ENCODE results near the gene TUBB3. TPM values are rescaled to one million over a fixed set of nuclear protein-coding genes. Genes with fewer than 3 reads are reported as not detected.
"Not testable (repeated sequence)": the region's sequence is repeated elsewhere in the genome, so short reads cannot be mapped to it uniquely, and the experiment has no call there.

Gene TUBB3
- total RNA-seq, 1 experiment from 2014 or later: 456 TPM

DNA sequence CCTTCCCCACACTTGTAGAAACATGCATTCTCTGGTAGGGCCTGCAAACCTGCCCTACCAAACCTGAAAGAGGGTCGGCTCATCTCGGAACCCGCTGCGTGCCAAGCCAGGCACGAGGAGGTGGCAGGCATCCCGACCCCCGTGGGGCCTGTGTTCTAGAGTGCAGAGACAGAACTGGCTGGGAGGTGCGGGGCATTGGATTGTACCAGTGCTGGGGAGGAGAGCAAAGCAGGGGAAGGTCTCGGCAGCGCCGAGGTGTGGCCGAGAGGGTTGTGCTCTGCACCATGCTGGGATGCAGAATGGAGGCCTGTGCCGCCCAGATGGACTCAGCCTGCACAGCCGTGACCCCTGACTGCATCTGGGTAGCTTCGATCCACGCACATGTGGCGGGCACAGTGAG, 22.3 kb upstream of the TUBB3 start:
- no peak for DNase-seq (ENCODE audit: low read depth)

DNA sequence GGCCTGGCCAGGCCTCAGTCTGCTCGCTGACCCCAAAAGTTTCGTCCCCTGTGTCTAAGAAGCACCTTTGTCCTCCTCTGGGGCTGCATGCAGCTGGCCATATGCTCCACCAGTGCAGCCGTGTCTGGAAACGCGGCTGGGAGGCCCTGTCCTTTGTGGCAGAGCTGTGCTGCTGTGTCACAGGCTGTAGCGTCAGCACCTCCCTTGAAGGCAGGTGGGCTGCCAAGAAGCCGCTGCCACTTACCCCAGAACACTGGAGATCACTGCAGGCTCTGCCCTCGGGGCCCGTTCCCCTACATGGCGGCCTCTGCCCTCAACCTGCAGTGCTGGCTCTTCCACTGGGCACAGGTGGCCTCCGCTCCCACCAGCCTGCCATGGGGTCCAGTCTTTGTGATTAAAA, 20.2 kb upstream of the TUBB3 start:
- no peak for DNase-seq (ENCODE audit: low read depth)

DNA sequence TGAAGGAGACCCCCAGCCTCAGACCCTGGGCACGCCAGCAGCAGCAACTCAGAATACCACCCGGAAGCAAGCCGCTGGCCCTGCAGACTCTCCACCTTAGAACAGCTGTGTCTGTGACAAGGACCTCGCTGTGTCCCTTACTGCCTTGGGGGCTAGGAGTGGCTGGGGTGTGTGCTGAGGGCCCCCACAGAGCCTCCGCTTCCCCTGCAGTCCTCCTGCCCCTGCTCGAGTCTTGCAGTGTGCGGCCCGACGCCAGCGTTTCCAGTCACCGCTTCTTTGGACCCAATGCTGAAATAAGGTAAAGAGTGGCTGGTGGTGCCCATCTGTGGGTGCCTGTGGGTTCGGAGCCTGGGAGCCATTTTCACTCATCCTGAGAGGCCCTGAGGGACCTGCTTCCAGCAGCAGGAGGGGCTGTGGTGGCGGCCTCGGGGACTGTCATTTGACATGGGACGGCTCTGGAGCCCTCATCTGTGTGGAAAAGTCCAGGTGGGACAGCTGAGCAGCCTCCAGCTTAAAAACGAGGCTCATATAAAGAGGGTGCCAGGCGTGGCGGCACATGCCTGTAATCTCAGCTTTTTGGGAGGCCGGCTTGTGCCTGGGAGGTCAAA, 19.1 kb upstream of the TUBB3 start:
- no peak for DNase-seq (ENCODE audit: low read depth)

DNA sequence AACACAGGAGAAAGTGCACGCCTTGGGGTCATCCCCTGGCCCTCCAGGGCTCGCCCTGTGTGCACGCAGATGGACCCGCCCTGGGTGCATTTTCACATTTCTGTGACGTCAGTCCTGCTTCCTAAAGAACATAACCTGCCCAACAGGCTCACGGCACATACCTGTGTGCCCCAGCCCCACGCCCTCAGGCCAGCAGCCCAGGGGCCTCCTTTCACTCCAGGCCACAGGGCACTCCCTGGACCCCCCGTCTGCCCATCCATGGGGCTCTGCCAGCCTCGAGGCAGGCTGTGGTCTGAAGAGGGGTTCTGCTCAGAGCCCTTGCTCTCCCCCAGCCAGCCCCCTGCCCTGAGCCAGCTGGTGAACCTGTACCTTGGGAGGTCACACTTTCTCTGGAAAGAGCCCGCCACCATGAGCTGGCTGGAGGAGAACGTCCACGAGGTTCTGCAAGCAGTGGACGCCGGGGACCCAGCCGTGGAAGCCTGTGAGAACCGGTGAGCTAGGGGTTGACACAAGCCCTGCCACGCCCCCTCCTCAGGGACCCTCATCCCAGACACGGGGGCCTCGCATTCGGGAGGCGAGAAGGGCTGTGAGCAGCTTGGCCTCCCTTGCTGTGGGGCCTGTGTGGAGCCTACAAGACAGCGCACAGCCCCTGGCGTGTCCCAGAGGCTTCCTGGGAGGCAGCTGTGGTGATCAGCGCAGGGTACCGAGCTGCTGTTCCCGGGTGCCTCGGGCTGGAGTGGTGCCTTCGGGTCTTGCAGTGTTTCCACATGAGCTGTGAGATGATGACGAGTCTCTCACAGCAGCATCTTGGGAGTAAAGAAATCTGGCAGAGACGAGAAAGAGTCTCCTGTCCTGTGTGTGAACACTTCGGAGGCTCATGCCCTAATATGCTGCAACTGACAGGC, 18.3 kb upstream of the TUBB3 start:
- no peak for DNase-seq (ENCODE audit: low read depth)

DNA sequence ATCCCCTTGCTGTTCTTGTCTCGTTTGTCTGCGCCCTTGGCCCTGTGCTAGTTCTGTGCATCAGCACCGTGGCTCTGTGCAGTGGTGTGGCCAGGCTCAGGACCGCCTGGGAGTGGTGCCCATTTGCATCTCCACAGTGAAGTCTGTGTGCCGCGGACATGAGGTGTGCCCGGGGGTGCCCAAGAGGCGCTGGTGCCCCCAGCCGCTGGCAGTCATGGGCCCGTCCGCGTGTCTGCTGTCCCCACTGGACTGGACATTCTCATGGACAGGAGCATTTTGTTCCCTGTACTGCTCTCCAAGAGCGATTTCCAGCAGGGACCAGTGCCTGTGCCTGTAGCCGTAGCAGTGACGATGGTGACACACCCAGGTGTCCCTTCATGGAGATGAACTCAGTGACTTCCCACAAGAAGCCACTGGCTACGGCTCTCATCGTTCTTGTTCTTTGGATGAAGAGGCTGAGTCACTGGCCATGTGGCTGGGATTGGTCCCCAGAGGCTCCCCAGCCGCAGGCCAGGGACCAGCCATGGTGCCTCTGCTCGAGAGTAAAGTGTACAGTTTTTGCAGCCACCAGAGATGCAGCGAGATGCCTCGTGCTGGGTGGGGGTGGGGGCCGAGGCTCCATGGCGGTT, 17.5 kb upstream of the TUBB3 start:
- DNase-seq (ENCODE audit: low read depth): no peak

DNA sequence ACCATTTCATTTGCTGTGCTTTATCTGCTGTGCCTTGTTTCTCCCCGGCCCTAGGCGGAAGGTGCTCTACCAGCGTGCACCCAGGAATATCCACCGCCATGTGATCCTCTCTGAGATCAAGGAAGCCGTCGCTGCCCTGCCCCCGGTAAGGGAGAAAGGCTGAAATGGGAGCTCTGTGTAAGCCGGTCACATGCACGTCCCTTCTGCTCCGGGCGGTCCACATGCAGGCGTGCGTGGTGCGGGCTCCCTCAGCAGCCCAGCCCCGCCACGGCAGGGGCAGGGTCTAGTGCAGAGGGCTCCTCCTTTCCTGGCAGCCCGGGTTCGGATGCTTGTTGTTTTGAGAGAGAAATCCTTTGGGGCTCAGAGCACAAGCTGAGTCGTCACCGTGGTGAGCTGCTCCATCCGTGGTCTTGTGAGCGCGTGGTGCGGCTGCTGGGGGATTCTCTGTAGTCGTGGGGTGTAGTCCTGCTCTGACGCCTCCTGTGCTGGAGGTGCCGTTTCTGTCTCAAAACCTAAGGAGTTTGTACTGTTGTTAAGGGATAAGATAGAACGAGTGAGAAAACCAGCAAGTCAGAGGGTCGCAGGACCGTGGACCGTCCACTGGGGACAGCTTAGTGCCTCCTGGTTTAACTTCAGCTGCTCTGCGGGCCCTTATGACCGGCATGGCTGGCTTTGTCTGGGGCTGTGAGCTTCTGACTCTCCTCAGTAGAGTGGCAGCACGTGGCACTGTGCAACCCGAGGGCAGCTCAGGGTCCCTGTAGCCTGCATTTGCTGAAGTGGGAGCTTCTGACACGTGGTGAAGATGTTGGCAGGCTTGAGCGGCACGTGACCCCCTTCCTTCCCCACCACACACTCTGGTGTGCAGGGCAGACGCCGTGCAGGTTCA, 16.8 kb upstream of the TUBB3 start:
- DNase-seq (ENCODE audit: low read depth): no peak

DNA sequence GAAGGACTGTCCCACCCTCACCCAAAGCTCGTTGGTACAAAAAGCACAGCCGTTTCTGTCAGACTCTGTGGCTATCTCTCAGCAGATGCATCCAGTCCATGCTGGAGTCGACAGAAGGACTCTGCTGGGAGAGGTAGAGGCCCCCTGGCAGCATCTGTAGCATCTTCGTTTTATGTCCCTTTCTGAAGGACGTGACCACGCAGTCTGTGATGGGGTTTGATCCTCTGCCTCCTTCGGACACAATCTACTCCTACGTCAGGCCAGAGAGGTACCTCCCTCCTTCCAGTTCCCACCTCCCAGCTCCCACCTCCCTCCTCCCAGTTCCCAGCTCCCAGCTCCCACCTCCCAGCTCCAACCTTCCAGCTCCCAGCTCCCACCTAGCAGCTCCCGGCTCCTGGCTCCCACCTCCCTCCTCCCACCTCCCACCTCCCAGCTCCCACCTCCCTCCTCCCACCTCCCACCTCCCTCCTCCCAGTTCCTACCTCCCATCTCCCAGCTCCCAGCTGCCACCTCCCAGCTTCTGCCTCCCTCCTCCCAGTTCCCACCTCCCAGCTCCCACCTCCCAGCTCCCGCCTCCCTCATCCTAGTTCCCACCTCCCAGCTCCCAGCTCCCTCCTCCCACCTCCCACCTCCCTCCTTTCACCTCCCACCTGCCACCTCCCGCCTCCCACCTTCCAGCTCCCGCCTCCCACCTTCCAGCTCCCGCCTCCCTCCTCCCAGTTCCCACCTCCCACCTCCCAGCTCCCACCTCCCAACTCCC, 15.9 kb upstream of the TUBB3 start:
- DNase-seq (ENCODE audit: low read depth): no peak

DNA sequence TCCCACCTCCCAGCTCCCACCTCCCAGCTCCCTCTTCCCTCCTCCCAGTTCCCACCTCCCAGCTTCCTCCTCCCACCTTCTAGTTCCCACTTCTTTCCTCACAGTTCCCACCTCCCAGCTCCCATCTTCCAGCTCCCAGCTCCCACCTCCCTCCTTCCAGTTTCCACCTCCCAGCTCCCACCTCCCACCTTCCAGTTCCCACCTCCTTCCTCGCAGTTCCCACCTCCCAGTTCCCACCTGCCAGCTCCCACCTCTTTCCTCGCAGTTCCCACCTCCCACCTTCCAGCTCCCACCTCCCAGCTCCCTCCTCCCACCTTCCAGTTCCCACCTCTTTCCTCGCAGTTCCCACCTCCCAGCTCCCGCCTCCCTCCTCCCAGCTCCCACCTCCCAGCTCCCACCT, 14.9 kb upstream of the TUBB3 start:
- DNase-seq (ENCODE audit: low read depth): no peak

DNA sequence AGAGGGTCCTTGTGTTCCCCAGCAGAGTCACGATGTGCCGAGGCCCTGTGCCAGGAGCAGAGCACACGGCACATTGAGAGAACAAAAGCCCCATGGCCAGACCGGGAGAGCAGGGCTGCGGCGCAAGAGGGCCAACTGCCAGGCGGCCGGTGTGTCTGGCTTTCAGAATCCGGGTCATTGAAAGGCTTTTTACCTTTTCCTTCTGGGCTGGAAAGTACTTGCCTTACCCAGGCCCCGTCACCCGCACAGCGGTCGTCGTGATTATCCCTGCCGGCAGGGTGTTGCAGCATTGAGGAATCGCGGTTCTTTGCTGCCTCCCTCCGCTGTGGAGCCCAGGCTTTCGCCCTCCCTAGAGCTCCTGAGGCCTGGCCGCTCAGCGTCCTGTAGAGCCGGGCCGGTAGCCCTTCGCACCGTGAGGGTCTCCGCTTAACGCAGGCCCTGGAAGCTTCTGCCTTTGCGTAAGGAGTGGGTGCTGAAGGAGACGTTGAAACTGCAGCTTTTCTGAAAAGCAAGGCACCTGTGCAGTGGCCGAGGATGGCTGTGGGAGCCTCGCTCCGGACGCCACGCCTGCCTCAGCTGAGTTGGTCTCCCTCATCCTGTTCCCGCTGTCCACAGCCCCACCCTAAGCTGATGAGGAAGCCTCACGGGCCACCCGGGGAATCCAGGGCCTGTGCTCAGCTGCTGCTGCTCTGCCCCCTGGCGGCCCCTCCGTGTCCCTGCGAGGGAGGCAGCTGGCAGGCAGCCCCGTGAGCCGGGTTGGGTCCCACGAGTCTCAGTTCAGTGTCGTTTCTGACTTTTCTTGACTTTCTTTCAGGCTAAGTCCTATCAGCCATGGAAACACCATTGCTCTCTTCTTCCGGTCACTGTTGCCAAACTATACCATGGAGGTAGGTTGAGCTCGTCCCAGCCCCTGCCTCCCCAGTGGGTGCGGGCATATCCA, 13.1 kb upstream of the TUBB3 start:
- no peak for DNase-seq (ENCODE audit: low read depth)

DNA sequence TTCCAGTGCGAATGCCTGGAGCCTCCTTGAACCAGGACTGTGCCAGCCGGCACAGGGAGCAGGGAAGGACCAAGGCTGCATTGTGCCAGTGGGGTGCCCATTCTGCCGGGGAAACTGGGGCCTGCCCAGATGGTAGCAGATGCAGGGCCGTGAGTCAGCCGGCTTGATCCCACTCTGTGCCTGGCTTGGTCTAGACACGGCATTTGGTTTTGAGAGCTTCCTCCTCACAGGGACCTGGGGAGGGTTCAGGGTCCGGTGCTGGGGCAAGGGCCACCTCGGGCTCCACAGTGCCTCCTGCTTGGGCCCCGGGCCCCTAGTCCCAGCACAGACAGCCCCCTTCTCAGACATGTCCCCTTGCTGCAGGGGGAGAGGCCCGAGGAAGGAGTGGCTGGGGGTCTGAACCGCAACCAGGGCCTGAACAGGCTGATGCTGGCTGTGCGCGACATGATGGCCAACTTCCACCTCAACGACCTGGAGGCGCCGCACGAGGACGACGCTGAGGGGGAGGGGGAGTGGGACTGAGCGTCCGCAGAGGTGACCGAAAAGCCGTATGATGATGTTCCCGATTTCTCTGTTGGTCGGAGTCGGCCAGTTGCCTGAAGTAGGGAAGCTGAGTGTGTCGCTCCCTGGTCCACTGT, 12.3 kb upstream of the TUBB3 start:
- DNase-seq (ENCODE audit: low read depth): no peak

DNA sequence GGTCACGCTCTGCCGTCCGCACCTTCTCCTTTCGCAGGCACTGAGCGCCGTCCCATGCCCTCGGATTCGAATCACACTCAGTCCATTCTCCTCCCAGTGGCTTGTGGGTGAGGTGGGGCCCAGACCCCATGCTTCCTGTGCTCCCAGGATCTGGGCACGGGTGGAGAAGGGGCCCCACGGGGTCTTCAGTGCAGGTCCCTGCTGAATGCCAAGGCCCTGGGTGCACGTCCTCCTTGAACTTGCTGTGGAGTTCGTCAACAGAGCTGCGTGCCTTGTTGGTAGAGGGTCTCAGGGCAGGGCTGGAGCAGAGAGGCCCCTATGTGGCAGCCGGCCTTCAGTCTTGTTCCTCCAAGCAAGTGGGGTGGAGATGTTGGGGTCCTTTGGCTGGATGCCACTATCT, 11.8 kb upstream of the TUBB3 start:
- no peak for DNase-seq (ENCODE audit: low read depth)

DNA sequence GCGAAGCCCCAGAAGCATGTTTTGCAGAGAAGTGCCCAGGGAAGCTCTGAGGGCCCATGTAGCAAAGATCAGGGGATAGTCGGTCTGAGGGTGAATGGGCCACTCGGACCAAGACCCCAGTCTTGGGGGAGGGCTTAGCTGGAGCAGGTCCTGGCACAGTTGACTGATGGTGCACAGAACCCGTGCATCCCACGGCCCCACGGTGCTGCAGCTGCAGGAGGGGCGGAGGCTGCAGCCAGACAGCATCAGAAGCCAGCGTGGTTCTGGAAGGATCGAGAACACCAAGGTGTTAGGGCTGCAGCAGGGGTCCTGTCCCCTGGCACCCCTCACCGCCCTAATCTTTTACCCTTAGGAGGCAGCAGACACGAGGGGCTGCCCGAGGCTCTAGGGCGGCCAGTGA, 11.0 kb upstream of the TUBB3 start:
- DNase-seq (ENCODE audit: low read depth): no peak

DNA sequence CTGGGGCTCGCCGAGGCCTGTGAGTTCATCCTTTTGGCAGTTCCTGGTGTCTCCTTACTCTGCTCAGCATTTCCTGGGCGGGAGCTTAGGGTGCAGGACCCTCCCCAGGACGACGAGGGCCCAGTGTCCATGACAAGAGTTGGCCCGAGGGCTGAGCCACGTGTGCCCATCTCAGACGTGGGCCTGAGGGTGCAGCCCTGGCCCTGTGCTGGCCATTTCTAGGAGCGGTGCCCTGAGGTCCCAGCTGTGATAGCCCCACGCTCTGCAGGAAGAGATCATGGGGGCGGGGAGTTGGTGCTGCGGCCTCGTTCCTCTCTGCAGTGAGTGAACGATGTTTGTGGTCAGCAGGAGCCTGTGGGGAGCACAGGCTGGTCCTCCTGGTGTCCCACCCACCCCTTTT, 10.5 kb upstream of the TUBB3 start:
- DNase-seq (ENCODE audit: low read depth): no peak

DNA sequence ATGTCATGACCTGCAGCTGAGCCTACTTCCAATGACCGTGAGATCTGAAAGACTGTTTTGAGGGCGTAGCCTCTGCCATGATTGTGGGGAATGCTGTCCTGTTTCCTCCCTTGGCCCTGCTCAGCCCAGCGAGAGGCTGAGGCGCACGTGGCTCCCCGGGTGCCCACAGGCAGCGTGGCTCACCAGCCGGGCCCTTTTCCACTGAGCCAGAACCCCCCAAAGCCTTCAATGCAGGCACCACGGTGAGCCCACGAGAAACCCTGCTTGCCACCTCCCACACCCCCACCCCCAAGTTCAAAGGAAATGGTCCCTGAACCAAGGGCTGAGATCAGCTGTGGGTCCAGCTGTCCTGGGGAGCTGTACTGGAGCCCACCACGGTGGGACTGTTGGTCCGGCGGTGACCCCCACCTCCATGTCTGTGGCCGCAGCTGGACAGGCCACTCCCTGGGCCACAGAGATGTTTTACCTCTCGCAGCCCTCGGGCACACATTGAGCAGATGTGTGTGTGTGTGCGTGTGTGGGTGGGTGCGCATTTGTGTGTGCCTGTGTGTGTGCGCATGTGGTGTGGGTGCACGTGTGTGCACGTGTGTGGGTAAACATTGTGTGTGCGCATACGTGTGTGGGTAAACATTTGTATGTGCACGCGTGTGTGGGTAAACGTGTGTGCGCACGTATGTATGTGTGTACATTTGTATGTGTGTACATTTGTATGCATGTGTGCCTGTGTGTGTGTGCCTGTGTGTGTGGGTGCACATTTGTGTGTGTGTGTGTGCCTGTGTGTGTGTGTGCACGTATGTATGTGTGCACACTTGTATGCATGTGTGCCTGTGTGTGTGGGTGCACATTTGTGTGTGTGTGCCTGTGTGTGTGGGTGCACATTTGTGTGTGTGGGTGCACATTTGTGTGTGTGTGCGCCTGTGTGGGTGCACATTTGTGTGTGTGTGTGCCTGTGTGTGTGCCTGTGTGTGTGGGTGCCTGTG, 9.4 kb upstream of the TUBB3 start:
- DNase-seq (ENCODE audit: low read depth): no peak

DNA sequence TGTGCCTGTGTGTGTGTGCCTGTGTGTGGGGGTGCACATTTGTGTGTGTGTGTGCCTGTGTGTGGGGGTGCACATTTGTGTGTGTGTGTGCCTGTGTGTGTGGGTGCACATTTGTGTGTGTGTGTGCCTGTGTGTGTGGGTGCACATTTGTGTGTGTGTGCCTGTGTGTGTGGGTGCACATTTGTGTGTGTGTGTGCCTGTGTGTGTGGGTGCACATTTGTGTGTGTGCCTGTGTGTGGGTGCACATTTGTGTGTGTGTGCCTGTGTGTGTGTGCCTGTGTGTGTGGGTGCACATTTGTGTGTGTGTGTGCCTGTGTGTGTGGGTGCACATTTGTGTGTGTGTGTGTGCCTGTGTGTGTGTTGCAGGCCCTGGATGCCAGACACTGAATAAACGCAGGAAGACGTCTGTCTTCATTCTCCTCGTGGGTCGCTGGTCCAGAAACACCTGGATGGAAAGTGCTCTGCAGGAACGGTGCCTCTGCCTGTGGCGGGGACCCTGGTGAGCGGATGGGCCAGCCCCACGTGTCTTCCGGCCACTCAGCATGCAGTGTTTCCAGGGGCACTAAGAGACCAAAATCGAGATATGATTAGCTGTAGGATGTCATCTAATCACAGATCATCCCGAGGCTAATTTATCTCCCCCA, 8.4 kb upstream of the TUBB3 start:
- DNase-seq (ENCODE audit: low read depth): not testable (repeated sequence)

DNA sequence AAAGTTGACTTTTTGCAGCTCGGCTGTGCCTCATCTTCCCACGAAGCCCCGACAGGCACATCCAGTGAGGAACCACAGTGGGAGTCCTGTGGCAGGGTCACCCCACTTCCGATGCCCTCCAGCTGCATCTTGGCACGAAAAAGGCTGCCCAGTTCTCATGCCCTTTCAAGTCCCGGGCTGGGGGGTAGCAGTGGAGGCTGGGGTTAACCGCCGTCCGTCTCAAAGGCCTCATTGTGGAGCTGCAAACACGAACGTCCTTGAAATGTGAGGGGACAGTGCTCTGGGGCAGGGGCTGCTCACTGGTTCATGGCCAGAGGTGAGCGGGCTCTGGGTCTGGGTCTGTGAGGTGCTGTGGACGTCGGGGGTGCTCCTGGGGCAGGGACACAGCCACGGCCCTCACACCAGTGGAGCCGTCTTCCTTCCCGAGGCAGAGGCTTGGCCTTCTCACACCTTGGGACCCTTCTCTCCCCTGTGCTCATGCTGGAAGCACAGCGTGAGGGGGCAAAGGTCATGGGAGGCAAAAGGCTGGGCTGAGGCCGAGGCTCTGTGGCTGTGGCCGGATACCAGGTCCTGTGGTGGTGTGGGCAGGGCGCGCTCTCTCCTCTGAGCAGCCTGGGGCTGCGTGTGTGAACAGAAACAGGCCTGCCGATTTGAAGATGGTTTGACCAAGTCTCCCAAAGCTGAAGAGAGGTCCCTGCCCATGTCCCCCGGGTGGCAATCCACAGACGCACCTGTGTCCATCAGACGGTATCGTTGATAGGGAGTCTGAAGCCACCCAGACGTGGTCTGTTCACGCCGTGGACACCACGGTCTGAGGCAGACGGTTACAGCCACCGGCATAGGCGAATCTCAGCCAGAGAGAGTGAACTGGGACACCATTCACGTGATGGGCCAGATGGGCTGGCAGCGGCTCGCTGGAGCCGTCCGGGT, 7.6 kb upstream of the TUBB3 start:
- no peak for DNase-seq (ENCODE audit: low read depth)

Measured in HT1080 (cell line).